ENCODE results near the gene BAG3. TPM values are rescaled to one million over a fixed set of nuclear protein-coding genes. Genes with fewer than 3 reads are reported as not detected.

The BAG3 gene
- total and polyA plus RNA-seq, 2 of the 8 experiments (the other 6 are each of a cell fraction or from before 2014, with no cell fraction given): 3.5 to 13.3 TPM

GRCh38 chr10:119689016-119689580 is 37.9 kb downstream of the BAG3 start:
- peaks cover 6% of the 10 kb centered on the region for H3K23me2 ChIP-seq (ENCODE audit: low read depth, low read length)
- WGBS, 2 experiments (ENCODE audit: extremely low coverage in 1 of 2, insufficient coverage in 1 of 2, insufficient read length in 1 of 2, insufficient replicate concordance in 2 of 2, low coverage in 1 of 2, low lambda C conversion rate in 2 of 2, missing lambda C conversion rate in 1 of 2): 90% methylated on average over 6 of the region's 6 CpGs; no CpG with 5 or more reads in 1 of the 2 experiments
- no peaks in the 10 kb centered on the region for H3K36me3 ChIP-seq (ENCODE audit: control insufficient read depth in 2 of 4, insufficient read depth in 4 of 4, low read length in 3 of 4)
- no peak overlapping the region for H2BK120ac ChIP-seq (replicated peaks; ENCODE audit: low read depth, low read length)
- ChIA-PET POLR2A (ENCODE audit: partially characterized antibody) (interaction anchor here (0.6 to 2.5 kb wide), 4 partner anchors 15 to 130 kb away, joined by 3 to 27 read pairs (median 4); partner anchors contain the start of gene BAG3), CTCF (ENCODE audit: partially characterized antibody) (interaction anchor here (0.6 to 2.5 kb wide), 11 partner anchors 9 to 1974 kb away, joined by 3 to 9 read pairs (median 3); no protein-coding TSS in a partner anchor)
- no peaks in the 10 kb centered on the region for H3K27me3 ChIP-seq (replicated peaks in 1 of 4; ENCODE audit: control insufficient read depth in 3 of 4, extremely low read depth in 1 of 4, insufficient read depth in 3 of 4, low read length in 3 of 4)
- H2AFZ ChIP-seq (ENCODE audit: low read length): no peak overlapping the region
- H3K79me1 ChIP-seq (ENCODE audit: low read depth, low read length): no peaks in the 10 kb centered on the region; the same call in 1 of the 2 replicates
- peak overlapping the region in 1 of 2 experiments; percentile 47; a peak in 2 of 4 replicates for H3K4me2 ChIP-seq (ENCODE audit: insufficient read depth in 1 of 2, low read depth in 2 of 2, low read length in 2 of 2)
- H3K9me3 ChIP-seq (ENCODE audit: insufficient read depth in 2 of 2, low read depth in 1 of 2, low read length in 1 of 2): no peaks in the 10 kb centered on the region; a peak in 1 of 4 replicates
- H3K18ac ChIP-seq (ENCODE audit: extremely low read depth, low read length): peak overlapping the region; percentile 75
- FAIRE-seq (no peak), DNase-seq (ENCODE audit: low read depth in 1 of 2, low spot score in 2 of 2) (no peak)
- H3K4ac ChIP-seq (replicated peaks; ENCODE audit: insufficient read length, low read depth, low read length): no peak overlapping the region
- peaks cover 3 to 16% (median 14%) of the 10 kb centered on the region in 4 experiments; a peak in 6 of 7 replicates for H3K4me1 ChIP-seq (replicated peaks in 1 of 4; ENCODE audit: control insufficient read depth in 3 of 4, insufficient read depth in 4 of 4, low read length in 3 of 4)
- no peak overlapping the region for H3K14ac ChIP-seq (ENCODE audit: insufficient read length)
- no peak overlapping the region; a peak in 1 of 7 replicates for H3K9ac ChIP-seq (replicated peaks in 1 of 4; ENCODE audit: extremely low read depth in 1 of 4, low read depth in 3 of 4, low read length in 3 of 4)
- no peak overlapping the region for H2AK5ac ChIP-seq (ENCODE audit: low read depth, low read length)
- no peak overlapping the region for H3K56ac ChIP-seq (replicated peaks; ENCODE audit: insufficient read length, low read depth, low read length)
- no peak overlapping the region for H4K5ac ChIP-seq (ENCODE audit: insufficient read length, low read depth, low read length)
- H2BK15ac ChIP-seq (ENCODE audit: low read length): 0 out of 2 replicates have a peak overlapping the region, but pooled peaks have one; percentile 61
- peak overlapping the region; percentile 95; the same call in 1 of the 2 replicates for H2BK20ac ChIP-seq (ENCODE audit: low read length)
- H3K27ac ChIP-seq (ENCODE audit: low read depth, low read length): peak overlapping the region; percentile 84; the same call in 1 of the 2 replicates
- no peak overlapping the region for H4K8ac ChIP-seq (ENCODE audit: extremely low read depth, insufficient read depth, low read length)
- TF ChIP-seq EGR1 (IDR thresholded peaks at IDR 0.05; ENCODE audit: borderline replicate concordance, low read depth, low read length) (no peak), YY1 (IDR thresholded peaks at IDR 0.05; ENCODE audit: low read depth, low read length) (peak; percentile 19; the same call in 1 of the 2 replicates)
- peak overlapping the region; percentile 71 for H2BK5ac ChIP-seq (ENCODE audit: low read depth, low read length)
- peak overlapping the region; percentile 98 for H2BK12ac ChIP-seq (ENCODE audit: low read depth, low read length)
- no peak overlapping the region for H3K4me3 ChIP-seq (ENCODE audit: extremely low read depth in 1 of 4, insufficient read depth in 2 of 4, low read depth in 3 of 4, low read length in 4 of 4)
- H3K79me2 ChIP-seq (ENCODE audit: control insufficient read depth in 1 of 2, insufficient read depth in 2 of 2, low read length in 2 of 2): no peaks in the 10 kb centered on the region
- H4K20me1 ChIP-seq (replicated peaks in 1 of 2; ENCODE audit: control insufficient read depth in 1 of 2, insufficient read depth in 2 of 2, low read length in 2 of 2): no peaks in the 10 kb centered on the region
- H4K91ac ChIP-seq (replicated peaks; ENCODE audit: insufficient read length, low read length): peak overlapping the region; percentile 4
- no peak overlapping the region for H3K23ac ChIP-seq (ENCODE audit: insufficient read length)

Measured in H1 (cell line).